HepG2 (cell line): ENCODE measurements around the gene TAGAP. TPM values are rescaled to one million over a fixed set of nuclear protein-coding genes. Genes with fewer than 3 reads are reported as not detected.

Source experiments
- ATAC-seq: fragments of 200-7000 bp; cut with Tn5 transposase; 3 replicates; pipeline ENCODE4 v1.9.1; 2020; ENCODE audit warnings: mild to moderate bottlenecking, moderate library complexity
- BruUV-seq: library from RNA; stranded (reverse); fragments of 400-500 nt; replicated peaks from 2 replicates; lab custom pipeline; 2021; lab: Mats Ljungman, UMichigan
- CTCF ChIA-PET: fragments of 300-600 bp; formaldehyde crosslinking; extraction: SDS; loops from one replicate; lab custom pipeline; 2021; ENCODE audit warnings: low total read pairs, inconsistent platforms, low intra/inter-chr PET ratio; lab: Yijun Ruan, JAX
- POLR2A ChIA-PET: fragments of 350-600 bp; sonication (Branson Sonifier 250); formaldehyde crosslinking; loops from one replicate; lab custom pipeline; 2020; ENCODE audit warnings: antibody characterized with exemption, inconsistent platforms; lab: Yijun Ruan, JAX
- DNase-seq: peaks from one replicate; pipeline ENCODE4 v3.0.0-alpha.2; 2015; ENCODE audit warnings: low spot score
- FAIRE-seq: peaks from 3 replicates; lab custom pipeline; 2011; peaks lifted over from hg19 to GRCh38; lab: Jason Lieb, UNC
- H2AFZ ChIP-seq: one replicate; pipeline ENCODE4 v1.6.1; 2011; ENCODE audit warnings: low read length, inconsistent platforms
- H3K27ac ChIP-seq: fragments of 300-600 bp; 3 replicates; pipeline ENCODE4 v1.8.0; 2011; ENCODE audit warnings: mixed run types, mild to moderate bottlenecking, mixed read lengths, low read length, inconsistent platforms; ENCODE audit not compliant: insufficient read depth; ENCODE audit errors: extremely low read length
- H3K27me3 ChIP-seq, 2 experiments: fragments of 200-600 bp in 1 of 2; 2 replicates in 1 of 2; 3 replicates in 1 of 2; pipeline versions ENCODE4 v1.6.0 to v1.8.0; 2011; ENCODE audit warnings: low read length in 2 of 2, mild to moderate bottlenecking in 2 of 2, moderate library complexity in 2 of 2, inconsistent platforms in 1 of 2; ENCODE audit not compliant: insufficient read depth in 2 of 2, control insufficient read depth in 1 of 2
- H3K36me3 ChIP-seq, 2 experiments: fragments of 200-600 bp in 1 of 2; replicated peaks in 1 of 2; 2 replicates in 1 of 2; 3 replicates in 1 of 2; pipeline versions ENCODE4 v1.5.1 to v1.8.0; 2011; ENCODE audit warnings: low read length in 2 of 2, inconsistent platforms in 1 of 2; ENCODE audit not compliant: insufficient read depth in 2 of 2, control insufficient read depth in 1 of 2
- H3K4me1 ChIP-seq: 2 replicates; pipeline ENCODE4 v1.5.1; 2012; ENCODE audit warnings: low read length, inconsistent platforms; ENCODE audit not compliant: insufficient read depth
- H3K4me2 ChIP-seq: 2 replicates; pipeline ENCODE4 v1.6.0; 2011; ENCODE audit warnings: low read depth, low read length, inconsistent platforms
- H3K4me3 ChIP-seq, 3 experiments: fragments of 200-600 bp in 1 of 3; sonication (generic), shearing (Covaris generic) in 1 of 3; replicated peaks in 1 of 3; 2 replicates each; pipeline ENCODE4 v1.5.1; 2011 to 2016; ENCODE audit warnings: low read length in 3 of 3, inconsistent platforms in 2 of 3, low read depth in 2 of 3, mild to moderate bottlenecking in 2 of 3, control low read depth in 1 of 3, mixed read lengths in 1 of 3; ENCODE audit not compliant: insufficient read depth in 1 of 3
- H3K79me2 ChIP-seq: one replicate; pipeline ENCODE4 v1.6.1; 2011; ENCODE audit warnings: low read length, inconsistent platforms; ENCODE audit not compliant: insufficient read depth
- H3K9ac ChIP-seq: 2 replicates; pipeline ENCODE4 v1.6.0; 2011; ENCODE audit warnings: mild to moderate bottlenecking, low read depth, low read length, inconsistent platforms; ENCODE audit not compliant: insufficient read depth
- H3K9me3 ChIP-seq: 2 replicates; pipeline ENCODE4 v1.5.1; 2012; ENCODE audit warnings: mild to moderate bottlenecking, low read length
- H4K20me1 ChIP-seq: 2 replicates; pipeline ENCODE4 v1.6.0; 2011; ENCODE audit warnings: inconsistent platforms, mild to moderate bottlenecking, low read length, moderate library complexity; ENCODE audit not compliant: insufficient read depth
- DDIT3 ChIP-seq: sonication (generic); formaldehyde crosslinking; IDR thresholded peaks from 2 replicates; pipeline ENCODE4 v1.4.0; 2020; ENCODE audit warnings: mild to moderate bottlenecking, missing genetic modification reagents
- FOXP1 ChIP-seq, 2 experiments: fragments of 450-650 bp in 1 of 2; IDR thresholded peaks; 2 replicates each; pipeline ENCODE4 v1.6.1; 2017 to 2018; ENCODE audit warnings: antibody characterized with exemption in 1 of 2
- HOXA7 ChIP-seq: sonication (generic); formaldehyde crosslinking; IDR thresholded peaks from 2 replicates; pipeline ENCODE4 v1.8.1; 2022; ENCODE audit warnings: mild to moderate bottlenecking, missing genetic modification reagents, moderate library complexity
- NPAS2 ChIP-seq: sonication (generic); formaldehyde crosslinking; IDR thresholded peaks from 2 replicates; pipeline ENCODE4 v1.8.0; 2022; ENCODE audit warnings: mild to moderate bottlenecking, missing genetic modification reagents, borderline replicate concordance
- SAP130 ChIP-seq: IDR thresholded peaks from 2 replicates; pipeline ENCODE4 v1.6.1; 2016; ENCODE audit warnings: low read depth
- SMYD3 ChIP-seq: sonication (generic); formaldehyde crosslinking; IDR thresholded peaks from 2 replicates; pipeline ENCODE4 v1.8.1; 2023; ENCODE audit warnings: mild to moderate bottlenecking, missing genetic modification reagents
- SRSF4 ChIP-seq: fragments of 200-400 bp; formaldehyde crosslinking; IDR thresholded peaks from one replicate; pipeline ENCODE4 v1.6.1; 2018; ENCODE audit warnings: mild to moderate bottlenecking, low read depth, low read length, moderate library complexity; ENCODE audit not compliant: poor library complexity, severe bottlenecking
- XBP1 ChIP-seq: sonication (generic); formaldehyde crosslinking; IDR thresholded peaks from 2 replicates; pipeline ENCODE4 v1.5.0; 2020; ENCODE audit warnings: missing genetic modification reagents
- ZNF17 ChIP-seq: sonication (generic); formaldehyde crosslinking; IDR thresholded peaks from 2 replicates; pipeline ENCODE4 v1.5.0; 2020; ENCODE audit warnings: mild to moderate bottlenecking, missing genetic modification reagents
- ZNF512B ChIP-seq: sonication (generic); formaldehyde crosslinking; IDR thresholded peaks from 2 replicates; pipeline ENCODE4 v1.5.1; 2020; ENCODE audit warnings: missing genetic modification reagents, mild to moderate bottlenecking, borderline replicate concordance
- ZNF549 ChIP-seq: sonication (generic); formaldehyde crosslinking; IDR thresholded peaks from 2 replicates; pipeline ENCODE4 v1.5.0; 2020; ENCODE audit warnings: missing genetic modification reagents
- WGBS: methylation state at CpG from one replicate; pipeline ENCODE4 v1.1.6; 2017; ENCODE audit warnings: low lambda C conversion rate; 5-methylcytosine and 5-hydroxymethylcytosine counted together
- in situ Hi-C: cut with HindIII; loops from 2 replicates; pipeline ENCODE4 v1.10.0; 2017; ENCODE audit warnings: low pct_unique_long_range_greater_than_20kb; ENCODE audit not compliant: extremely low pct_ligation_motif_present
- intact Hi-C: fragments of 100-400 bp; cut with micrococcal nuclease; formaldehyde crosslinking; loops from one replicate; pipeline ENCODE4 v1.10.0; 2022; ENCODE audit not compliant: unreplicated experiment
- polyA plus RNA-seq, 8 experiments: library from polyadenylated mRNA; depleted of rRNA in 3 of 8; stranded (reverse) in 7 of 8; unstranded in 1 of 8; fragments of >200 nt; fragmentation: Illumina TruSeq in 4 of 8; extraction: Trizol in 4 of 8; gene quantifications; 2 replicates each; pipeline versions ENCODE4 v1.2.1 to v1.2.3, GENCODE V29; 2011 to 2016; ENCODE audit warnings: low read depth in 4 of 8, missing spikeins in 1 of 8, mixed read lengths in 1 of 8; ENCODE audit not compliant: insufficient read depth in 1 of 8
- total RNA-seq, 5 experiments: library from RNA; depleted of rRNA; stranded (reverse); fragments of >200 nt; fragmentation: Illumina TruSeq; extraction: Trizol; gene quantifications; 2 replicates each; pipeline ENCODE4 v1.2.3, GENCODE V29; 2016; ENCODE audit warnings: low read depth in 1 of 5

The TAGAP gene
- total and polyA plus RNA-seq, 2 of the 13 experiments (the other 11 are each of a cell fraction or from before 2014, with no cell fraction given), result not detected

GRCh38 chr6:159062976-159063375 is 18.2 kb upstream of the TAGAP start:
- no peaks in the 10 kb centered on the region for H4K20me1 ChIP-seq
- H3K27ac ChIP-seq, result no peak overlapping the region
- ChIA-PET POLR2A (no interaction called here), CTCF (no interaction called here)
- no peak overlapping the region for H3K4me3 ChIP-seq
- TF ChIP-seq DDIT3 (CRISPR knock-in tag), result no peak
- TF ChIP-seq ZNF17 (CRISPR knock-in tag), result no peak
- TF ChIP-seq SMYD3 (CRISPR knock-in tag), result no peak
- TF ChIP-seq XBP1 (CRISPR knock-in tag), result no peak
- TF ChIP-seq NPAS2, result no peak
- TF ChIP-seq FOXP1 (IDR thresholded peaks at IDR 0.05), result no peak
- no peak for TF ChIP-seq FOXP1 (CRISPR knock-in tag; IDR thresholded peaks at IDR 0.05)
- TF ChIP-seq ZNF549 (CRISPR knock-in tag), result no peak
- no peak for TF ChIP-seq ZNF512B (CRISPR knock-in tag)
- TF ChIP-seq SAP130, result no peak
- TF ChIP-seq HOXA7 (CRISPR knock-in tag), result no peak
- TF ChIP-seq SRSF4, result no peak
- H3K4me2 ChIP-seq, result no peak overlapping the region
- DNase-seq (no peak), FAIRE-seq (no peak), ATAC-seq (no peak)
- H3K9me3 ChIP-seq, result no peaks in the 10 kb centered on the region
- intact Hi-C loops, result no loop called here
- in situ Hi-C loops, result no loop called here
- no peaks in the 10 kb centered on the region for H3K4me1 ChIP-seq
- no peak overlapping the region for H2AFZ ChIP-seq
- no peak overlapping the region for H3K9ac ChIP-seq
- no TSS peak for BruUV-seq
- H3K27me3 ChIP-seq, result peaks cover 5 to 76% of the 10 kb centered on the region in 2 experiments; a peak in 4 of 5 replicates
- 7% methylated on average over 2 of the region's 2 CpGs for WGBS
- no peaks in the 10 kb centered on the region for H3K36me3 ChIP-seq
- H3K79me2 ChIP-seq, result no peaks in the 10 kb centered on the region
